RWPE2 (cell line): ENCODE measurements around the gene UBQLN4.

Experiments
- ATAC-seq: fragments of 200-7000 bp; cut with Tn5 transposase; 3 replicates; pipeline ENCODE4 v1.9.1; 2021; ENCODE audit warnings: low read depth
- DNase-seq: peaks from one replicate; pipeline ENCODE4 v3.0.0-alpha.2; 2020; ENCODE audit warnings: low spot score
- H3K27ac ChIP-seq: fragments of 450-650 bp; 2 replicates; pipeline ENCODE4 v1.5.1; 2017; ENCODE audit warnings: mild to moderate bottlenecking; ENCODE audit not compliant: poor library complexity, severe bottlenecking
- H3K27me3 ChIP-seq: fragments of 250-450 bp; sonication (Bioruptor Pico); 2 replicates; pipeline ENCODE4 v1.5.1; 2021; ENCODE audit warnings: mild to moderate bottlenecking, moderate library complexity; ENCODE audit not compliant: insufficient read depth, poor library complexity, severe bottlenecking
- H3K36me3 ChIP-seq: fragments of 250-450 bp; sonication (Bioruptor Pico); 2 replicates; pipeline ENCODE4 v1.5.1; 2020; ENCODE audit warnings: low read depth, mild to moderate bottlenecking, moderate library complexity
- H3K4me1 ChIP-seq: fragments of 250-450 bp; sonication (Bioruptor Pico); 2 replicates; pipeline ENCODE4 v1.5.1; 2021; ENCODE audit warnings: mild to moderate bottlenecking, moderate library complexity; ENCODE audit not compliant: insufficient read depth, poor library complexity, severe bottlenecking
- H3K4me3 ChIP-seq: fragments of 250-450 bp; sonication (Bioruptor Pico); 2 replicates; pipeline ENCODE4 v1.5.1; 2021; ENCODE audit warnings: mild to moderate bottlenecking, moderate library complexity; ENCODE audit not compliant: severe bottlenecking
- H3K9me3 ChIP-seq: fragments of 250-450 bp; sonication (Bioruptor Pico); 2 replicates; pipeline ENCODE4 v1.5.1; 2021; ENCODE audit warnings: mild to moderate bottlenecking, moderate library complexity; ENCODE audit not compliant: severe bottlenecking
- TF ChIP-seq, protein P1 (sequence below): fragments of 450-650 bp; IDR thresholded peaks from one replicate; pipeline ENCODE4 v1.5.1; 2017; ENCODE audit warnings: mild to moderate bottlenecking, moderate library complexity; ENCODE audit not compliant: poor library complexity, severe bottlenecking

Gene UBQLN4

DNA sequence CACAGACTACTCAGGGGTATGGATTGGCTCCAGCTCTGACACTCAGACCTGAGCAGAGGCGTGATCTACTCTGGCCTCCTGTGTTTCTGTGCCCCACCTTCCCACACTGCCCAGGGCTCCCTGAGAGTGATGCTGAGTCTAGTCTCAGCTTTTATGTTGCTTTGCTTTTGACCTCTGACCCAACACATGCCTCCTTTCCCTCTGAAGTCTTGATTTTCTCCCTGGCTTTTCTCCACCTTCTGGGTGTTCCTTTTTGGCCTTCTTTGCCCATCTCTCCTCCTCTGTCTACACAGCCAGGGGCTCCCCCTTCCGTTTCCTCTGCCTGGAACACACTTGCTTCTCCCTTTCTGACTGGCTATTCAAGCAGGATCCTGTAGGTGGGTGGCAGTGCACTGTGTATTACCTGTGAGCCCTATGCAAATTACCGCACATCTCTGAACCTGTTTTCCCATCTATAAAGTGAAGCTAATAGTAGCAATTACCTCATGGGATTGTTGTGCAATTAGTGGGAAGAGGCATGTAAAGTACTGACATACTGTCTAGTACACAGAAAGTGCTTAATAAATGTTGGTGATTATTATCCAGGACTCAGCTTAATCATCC, 42.4 kb upstream of the UBQLN4 start:
- DNase-seq (no peak), ATAC-seq (peak; percentile 45)
- no peaks in the 10 kb centered on the region for H3K9me3 ChIP-seq
- TF ChIP-seq, protein P1, sequence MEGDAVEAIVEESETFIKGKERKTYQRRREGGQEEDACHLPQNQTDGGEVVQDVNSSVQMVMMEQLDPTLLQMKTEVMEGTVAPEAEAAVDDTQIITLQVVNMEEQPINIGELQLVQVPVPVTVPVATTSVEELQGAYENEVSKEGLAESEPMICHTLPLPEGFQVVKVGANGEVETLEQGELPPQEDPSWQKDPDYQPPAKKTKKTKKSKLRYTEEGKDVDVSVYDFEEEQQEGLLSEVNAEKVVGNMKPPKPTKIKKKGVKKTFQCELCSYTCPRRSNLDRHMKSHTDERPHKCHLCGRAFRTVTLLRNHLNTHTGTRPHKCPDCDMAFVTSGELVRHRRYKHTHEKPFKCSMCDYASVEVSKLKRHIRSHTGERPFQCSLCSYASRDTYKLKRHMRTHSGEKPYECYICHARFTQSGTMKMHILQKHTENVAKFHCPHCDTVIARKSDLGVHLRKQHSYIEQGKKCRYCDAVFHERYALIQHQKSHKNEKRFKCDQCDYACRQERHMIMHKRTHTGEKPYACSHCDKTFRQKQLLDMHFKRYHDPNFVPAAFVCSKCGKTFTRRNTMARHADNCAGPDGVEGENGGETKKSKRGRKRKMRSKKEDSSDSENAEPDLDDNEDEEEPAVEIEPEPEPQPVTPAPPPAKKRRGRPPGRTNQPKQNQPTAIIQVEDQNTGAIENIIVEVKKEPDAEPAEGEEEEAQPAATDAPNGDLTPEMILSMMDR: no peak
- H3K27ac ChIP-seq: peak overlapping the region; percentile 51
- no peaks in the 10 kb centered on the region for H3K36me3 ChIP-seq
- H3K27me3 ChIP-seq: no peaks in the 10 kb centered on the region
- no peak overlapping the region for H3K4me3 ChIP-seq
- peaks cover 24% of the 10 kb centered on the region for H3K4me1 ChIP-seq

DNA sequence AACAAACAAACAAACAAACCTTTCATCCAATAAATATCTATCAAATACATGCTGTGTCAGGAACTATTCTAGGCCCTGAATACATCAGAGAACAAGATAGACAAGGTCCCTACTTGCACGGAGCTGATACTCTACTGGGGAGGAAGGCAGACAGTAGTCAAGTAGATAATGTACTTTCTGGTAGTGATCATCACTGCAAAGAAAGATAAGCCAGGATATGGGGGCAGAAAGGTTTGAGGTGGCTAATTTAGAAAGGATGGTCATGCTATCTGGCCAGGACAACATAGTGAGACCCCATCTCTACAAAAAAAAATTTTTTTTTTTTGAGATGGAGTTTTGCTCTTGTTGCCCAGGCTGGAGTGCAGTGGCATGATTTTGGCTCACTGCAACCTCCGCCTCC, 38.0 kb upstream of the UBQLN4 start:
- H3K36me3 ChIP-seq: no peaks in the 10 kb centered on the region
- H3K4me1 ChIP-seq: peaks cover 12% of the 10 kb centered on the region
- TF ChIP-seq, protein P1: no peak
- no peaks in the 10 kb centered on the region for H3K27me3 ChIP-seq
- DNase-seq (no peak), ATAC-seq (no peak)
- H3K4me3 ChIP-seq: no peak overlapping the region
- H3K9me3 ChIP-seq: no peaks in the 10 kb centered on the region
- H3K27ac ChIP-seq: no peak overlapping the region

DNA sequence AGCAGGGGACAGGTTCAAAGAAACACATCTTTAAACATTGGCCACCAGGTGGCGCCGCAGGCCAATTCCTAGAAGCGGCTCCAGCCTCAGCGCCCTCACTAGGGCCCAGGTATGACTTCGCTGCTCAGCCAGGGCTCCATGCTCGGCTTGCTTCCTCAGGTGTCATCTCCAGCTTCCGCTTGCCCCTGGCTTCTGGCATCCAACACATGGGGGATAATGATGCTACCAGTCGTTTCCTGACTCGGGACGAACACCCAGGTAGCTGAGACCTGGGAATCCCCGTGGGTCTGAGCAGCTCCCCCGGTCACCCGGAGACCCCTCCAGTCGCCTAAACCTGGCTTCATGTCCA, 37.2 kb upstream of the UBQLN4 start:
- TF ChIP-seq, protein P1: peak; percentile 90
- peak overlapping the region; percentile 15 for H3K27ac ChIP-seq

DNA sequence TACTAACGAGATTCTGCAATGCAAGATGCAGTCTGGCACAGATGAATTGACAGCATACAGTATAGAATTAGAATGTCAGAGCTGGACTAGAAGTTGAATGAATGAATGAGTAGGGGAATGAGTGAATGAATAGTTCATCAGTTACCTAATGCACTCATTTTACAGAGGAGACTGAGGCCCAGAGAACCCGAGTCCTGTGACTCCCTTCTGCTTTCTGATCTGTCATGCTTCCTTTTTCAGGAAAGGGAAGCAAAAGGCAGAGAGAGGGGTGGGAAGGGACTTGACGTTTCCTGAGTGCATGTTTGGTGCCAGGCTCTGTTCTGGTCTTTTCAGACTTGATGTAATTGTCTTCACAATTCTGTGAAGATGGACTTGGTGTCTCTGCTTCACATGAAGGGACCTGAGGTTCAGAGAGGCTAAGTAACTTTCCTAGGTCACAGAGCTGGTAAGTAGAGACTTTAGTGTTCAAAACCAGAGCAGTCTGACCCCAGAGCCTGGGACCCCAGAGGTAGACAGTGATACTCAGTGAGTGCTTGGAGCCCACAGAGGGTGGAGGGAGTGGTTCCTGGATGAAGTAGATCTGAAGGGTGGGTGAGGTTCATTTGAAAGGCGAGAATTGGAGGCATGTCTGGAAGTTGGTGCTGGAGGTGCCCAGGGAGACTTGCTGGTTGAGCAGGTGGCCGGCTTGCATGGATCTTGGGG, 36.7 kb upstream of the UBQLN4 start:
- TF ChIP-seq, protein P1: no peak
- H3K36me3 ChIP-seq: no peaks in the 10 kb centered on the region
- no peak overlapping the region for H3K27ac ChIP-seq
- no peaks in the 10 kb centered on the region for H3K9me3 ChIP-seq
- no peak overlapping the region for H3K4me3 ChIP-seq
- no peaks in the 10 kb centered on the region for H3K27me3 ChIP-seq
- DNase-seq (no peak), ATAC-seq (0 out of 3 replicates have a peak, but pooled peaks have one; percentile 6)
- H3K4me1 ChIP-seq: peaks cover 3% of the 10 kb centered on the region

More for the DNA sequence above, 37.2 kb upstream of the UBQLN4 start:
- DNase-seq: peak; percentile 86
- Histone ChIP-seq H3K4me3 (no peak overlapping the region), H3K27me3 (no peaks in the 10 kb centered on the region), H3K9me3 (no peaks in the 10 kb centered on the region), H3K4me1 (peaks cover 4% of the 10 kb centered on the region), H3K36me3 (no peaks in the 10 kb centered on the region)
- ATAC-seq: peak; percentile 94

DNA sequence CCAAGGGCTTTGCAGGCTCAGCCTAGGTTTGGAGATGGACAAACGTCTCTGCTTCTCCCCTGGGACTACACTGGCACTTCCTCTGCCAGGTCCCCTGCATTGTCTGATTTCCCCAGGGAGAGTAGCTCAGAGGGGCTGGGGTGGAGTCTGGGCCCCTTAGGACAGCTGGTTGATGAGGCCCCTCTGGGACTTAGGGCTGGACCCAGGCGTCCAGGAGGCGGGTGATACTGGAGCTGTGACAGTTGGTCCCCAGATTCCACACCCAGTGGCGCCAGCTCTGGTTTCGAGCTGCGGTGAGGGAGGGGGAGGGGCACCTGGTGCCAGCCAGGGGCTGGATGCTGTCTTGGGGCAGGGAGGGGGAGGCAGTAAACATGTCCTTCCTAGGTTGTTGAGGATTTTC, 36.1 kb upstream of the UBQLN4 start:
- Histone ChIP-seq H3K27me3 (no peaks in the 10 kb centered on the region), H3K4me3 (no peak overlapping the region), H3K36me3 (no peaks in the 10 kb centered on the region), H3K27ac (no peak overlapping the region), H3K9me3 (no peaks in the 10 kb centered on the region), H3K4me1 (peaks cover 3% of the 10 kb centered on the region)
- ATAC-seq (no peak), DNase-seq (no peak)
- TF ChIP-seq, protein P1: no peak
